A673 (cell line): Measurements from ENCODE around the gene TMOD4. TPM values are rescaled to one million over a fixed set of nuclear protein-coding genes. Genes with fewer than 3 reads are reported as not detected.

Experiments
- BruUV-seq: library from RNA; stranded (reverse); fragments of 400-500 nt; replicated peaks from 2 replicates; lab custom pipeline; 2021; lab: Mats Ljungman, UMichigan
- CTCF ChIA-PET: fragments of 300-600 bp; sonication (Branson Sonifier 250); formaldehyde crosslinking; loops from one replicate; lab custom pipeline; 2022; ENCODE audit warnings: antibody characterized with exemption; lab: Charles Lee
- POLR2A ChIA-PET: fragments of 300-600 bp; sonication (Branson Sonifier 250); formaldehyde crosslinking; loops from one replicate; lab custom pipeline; 2022; ENCODE audit warnings: antibody characterized with exemption; ENCODE audit not compliant: low non-redundant PET; lab: Charles Lee
- DNase-seq: peaks from one replicate; pipeline ENCODE4 v3.0.0-alpha.2; 2015; ENCODE audit warnings: low spot score
- H3K27ac ChIP-seq: fragments of 200-600 bp; sonication (generic); 2 replicates; pipeline ENCODE4 v1.5.1; 2016; ENCODE audit warnings: mixed run types, low read depth, mild to moderate bottlenecking, mixed read lengths, antibody characterized with exemption, low read length; ENCODE audit not compliant: poor library complexity, severe bottlenecking
- H3K27me3 ChIP-seq: fragments of 200-600 bp; sonication (generic); replicated peaks from 2 replicates; pipeline ENCODE4 v1.6.1; 2017; ENCODE audit warnings: mixed run types, low read depth, mild to moderate bottlenecking, mixed read lengths, antibody characterized with exemption, low read length; ENCODE audit not compliant: insufficient read depth, poor library complexity
- H3K36me3 ChIP-seq: fragments of 200-600 bp; sonication (generic); 2 replicates; pipeline ENCODE4 v1.6.1; 2016; ENCODE audit warnings: mixed run types, mild to moderate bottlenecking, mixed read lengths, antibody characterized with exemption, low read length; ENCODE audit not compliant: insufficient read depth, poor library complexity, severe bottlenecking
- H3K4me1 ChIP-seq: fragments of 200-600 bp; sonication (generic); 2 replicates; pipeline ENCODE4 v1.6.1; 2017; ENCODE audit warnings: mixed run types, mild to moderate bottlenecking, mixed read lengths, antibody characterized with exemption, low read length; ENCODE audit not compliant: insufficient read depth, poor library complexity, severe bottlenecking
- H3K4me3 ChIP-seq: fragments of 200-600 bp; sonication (generic); 2 replicates; pipeline ENCODE4 v1.5.1; 2016; ENCODE audit warnings: low read depth, mixed run types, mild to moderate bottlenecking, mixed read lengths, low read length; ENCODE audit not compliant: poor library complexity, severe bottlenecking
- H3K9me3 ChIP-seq: fragments of 200-600 bp; sonication (generic); 2 replicates; pipeline ENCODE4 v1.6.1; 2016; ENCODE audit warnings: mixed run types, low read depth, mild to moderate bottlenecking, mixed read lengths, antibody characterized with exemption, low read length; ENCODE audit not compliant: poor library complexity, severe bottlenecking
- CTCF ChIP-seq: fragments of 300-800, 200-600 bp; sonication (generic); conservative IDR thresholded peaks from 2 replicates; pipeline ENCODE4 v1.5.1; 2017; ENCODE audit warnings: low read depth, mild to moderate bottlenecking, antibody characterized with exemption, low read length, moderate library complexity, mixed read lengths
- EZH2 ChIP-seq: fragments of 200-600 bp; sonication (generic); IDR thresholded peaks from 2 replicates; pipeline ENCODE4 v1.6.1; 2017; ENCODE audit warnings: borderline replicate concordance, low read depth, mild to moderate bottlenecking, mixed read lengths, antibody characterized with exemption, low read length; ENCODE audit not compliant: poor library complexity, severe bottlenecking
- intact Hi-C: fragments of 100-400 bp; cut with micrococcal nuclease; formaldehyde crosslinking; loops from one replicate; pipeline ENCODE4 v1.10.0; 2022; ENCODE audit not compliant: unreplicated experiment
- total RNA-seq: library from RNA; stranded (reverse); gene quantifications from 2 replicates; pipeline ENCODE4 v1.2.3, GENCODE V29; 2021

The TMOD4 gene
- total RNA-seq, 1 experiment from 2014 or later: 1.4 TPM

DNA sequence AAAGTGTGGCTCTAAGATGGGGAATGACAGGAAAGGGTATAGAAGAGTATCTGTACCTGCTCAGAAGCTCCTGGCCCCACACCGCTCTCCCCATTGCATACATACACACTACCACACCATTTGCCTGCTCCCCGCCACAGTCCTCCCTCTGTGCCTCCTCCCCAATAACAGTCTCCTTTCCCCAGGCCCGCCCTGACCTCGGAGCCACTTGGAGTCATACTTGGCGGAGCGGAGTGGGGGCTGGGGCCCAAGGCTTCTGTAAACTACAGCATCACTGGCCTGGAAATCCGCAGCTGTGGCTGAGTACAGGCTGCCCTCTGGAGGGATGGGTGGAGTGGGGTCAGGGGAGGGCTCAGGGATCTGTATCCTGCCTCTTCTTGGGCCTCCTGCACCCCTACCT lies 38.0 kb downstream of the TMOD4 start:
- BruUV-seq: no TSS peak
- ChIA-PET POLR2A (no interaction called here), CTCF (no interaction called here)
- TF ChIP-seq CTCF (no peak), EZH2 (no peak)
- Histone ChIP-seq H3K4me3 (no peak overlapping the region), H3K4me1 (no peaks in the 10 kb centered on the region), H3K27ac (no peak overlapping the region), H3K36me3 (no peaks in the 10 kb centered on the region), H3K27me3 (no peaks in the 10 kb centered on the region), H3K9me3 (no peaks in the 10 kb centered on the region)
- no peak for DNase-seq
- intact Hi-C loops: no loop called here

DNA sequence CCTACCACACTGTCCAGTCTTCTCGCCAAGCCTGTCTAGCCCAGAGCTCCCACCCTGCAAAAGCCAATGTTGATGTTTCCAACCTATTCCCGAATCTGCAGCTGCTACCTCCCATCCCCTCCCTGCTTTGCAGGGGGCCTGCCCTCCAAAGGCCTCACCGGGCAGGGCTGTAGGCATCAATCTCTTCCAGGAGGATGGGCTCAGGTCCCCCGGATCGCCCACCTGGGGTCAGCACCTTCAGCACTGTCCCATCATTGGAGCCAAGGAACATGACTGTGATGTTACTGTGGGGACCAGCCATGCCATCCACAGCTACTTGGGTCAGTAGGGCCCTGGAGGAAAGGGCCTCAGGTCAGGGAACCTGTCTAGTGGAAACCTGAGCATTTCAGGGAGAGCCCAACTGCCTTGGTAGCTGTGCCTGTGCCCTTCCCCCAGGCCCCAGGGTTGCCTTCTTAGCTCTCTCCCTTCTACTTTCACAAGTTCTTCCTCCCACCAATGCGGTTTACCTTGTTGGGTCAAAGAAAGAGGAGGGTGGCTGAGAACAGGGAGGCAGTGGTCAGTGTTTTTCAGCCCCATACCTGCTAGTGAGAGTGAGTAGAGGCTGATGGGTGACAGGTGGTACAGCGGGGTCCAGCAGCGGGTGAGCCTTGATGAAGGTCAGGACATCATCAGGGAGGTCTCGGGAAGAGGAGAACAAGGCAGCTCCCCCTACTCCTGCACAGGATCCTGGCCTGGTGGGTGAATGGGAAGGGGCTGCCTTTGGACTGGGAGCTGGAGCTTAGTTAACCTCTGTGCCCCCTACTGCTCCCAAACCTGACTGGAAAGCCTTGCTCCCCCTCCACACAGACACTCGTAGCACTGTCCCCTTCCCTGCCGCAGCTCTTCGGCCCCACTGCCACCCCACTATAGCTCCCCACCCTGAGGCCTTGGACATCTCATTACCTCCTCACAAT lies 40.1 kb downstream of the TMOD4 start:
- DNase-seq: no peak
- Histone ChIP-seq H3K4me1 (no peaks in the 10 kb centered on the region), H3K27me3 (no peaks in the 10 kb centered on the region), H3K4me3 (no peak overlapping the region), H3K27ac (no peak overlapping the region), H3K36me3 (no peaks in the 10 kb centered on the region), H3K9me3 (no peaks in the 10 kb centered on the region)
- POLR2A ChIA-PET: no interaction called here
- TF ChIP-seq CTCF (no peak), EZH2 (no peak)
- CTCF ChIA-PET: no interaction called here
- intact Hi-C loops: no loop called here
- no TSS peak for BruUV-seq

- Histone ChIP-seq H3K27me3 (no peaks in the 10 kb centered on the region), H3K9me3 (no peaks in the 10 kb centered on the region), H3K4me1 (no peaks in the 10 kb centered on the region), H3K27ac (no peak overlapping the region), H3K36me3 (no peaks in the 10 kb centered on the region), H3K4me3 (no peak overlapping the region)
- TF ChIP-seq EZH2: no peak
- TF ChIP-seq CTCF: no peak
- ChIA-PET CTCF (no interaction called here), POLR2A (no interaction called here)
- no peak for DNase-seq
- BruUV-seq: no TSS peak
- intact Hi-C loops: loop anchor here (5.0 kb wide), 1 partner anchor 38 kb away; no protein-coding TSS in a partner anchor
Measured at GRCh38 chr1:151134991-151135390, 40.8 kb downstream of the TMOD4 start.
